SK-N-MC (cell line): ENCODE data around the gene CDK11B.
A peak's percentile ranks its signal among the peaks of the same experiment; 100 is the strongest.
"Not testable (repeated sequence)": the region's sequence is repeated elsewhere in the genome, so short reads cannot be mapped to it uniquely, and the experiment has no call there.

Experiments used
- DNase-seq: peaks from one replicate; pipeline ENCODE4 v3.0.0-alpha.2; 2011; ENCODE audit warnings: low read depth, low spot score
- H3K27ac ChIP-seq: fragments of 200-600 bp; sonication (generic); 2 replicates; pipeline ENCODE4 v1.5.1; 2016; ENCODE audit warnings: mixed run types
- H3K36me3 ChIP-seq: fragments of 200-600 bp; sonication (generic); 2 replicates; pipeline ENCODE4 v1.6.1; 2017; ENCODE audit warnings: antibody characterized with exemption, low read length, mixed read lengths; ENCODE audit not compliant: insufficient read depth
- H3K4me3 ChIP-seq: fragments of 200-600 bp; sonication (generic); 2 replicates; pipeline ENCODE4 v1.5.1; 2016
- H3K9ac ChIP-seq: fragments of 200-600 bp; sonication (generic); 2 replicates; pipeline ENCODE4 v1.8.0; 2017; ENCODE audit warnings: mixed run types, mixed read lengths; ENCODE audit not compliant: insufficient read length
- H3K9me3 ChIP-seq: fragments of 200-600 bp; sonication (generic); 2 replicates; pipeline ENCODE4 v1.6.1; 2017; ENCODE audit warnings: low read depth, mild to moderate bottlenecking, antibody characterized with exemption, low read length, moderate library complexity, mixed read lengths
- EZH2 ChIP-seq: fragments of 200-600 bp; sonication (generic); IDR thresholded peaks from one replicate; pipeline ENCODE4 v1.6.1; 2017; ENCODE audit warnings: antibody characterized with exemption
- FOXP2 ChIP-seq: optimal IDR thresholded peaks from 2 replicates; pipeline ENCODE3; 2011; ENCODE audit warnings: mild to moderate bottlenecking, moderate library complexity; ENCODE audit not compliant: insufficient read depth; ENCODE audit errors: extremely low read length, control extremely low read depth
- POLR2AphosphoS5 ChIP-seq: IDR thresholded peaks from 2 replicates; pipeline ENCODE4 v1.6.1; 2012; ENCODE audit warnings: mild to moderate bottlenecking, low read depth, low read length, borderline replicate concordance

Gene CDK11B

DNA sequence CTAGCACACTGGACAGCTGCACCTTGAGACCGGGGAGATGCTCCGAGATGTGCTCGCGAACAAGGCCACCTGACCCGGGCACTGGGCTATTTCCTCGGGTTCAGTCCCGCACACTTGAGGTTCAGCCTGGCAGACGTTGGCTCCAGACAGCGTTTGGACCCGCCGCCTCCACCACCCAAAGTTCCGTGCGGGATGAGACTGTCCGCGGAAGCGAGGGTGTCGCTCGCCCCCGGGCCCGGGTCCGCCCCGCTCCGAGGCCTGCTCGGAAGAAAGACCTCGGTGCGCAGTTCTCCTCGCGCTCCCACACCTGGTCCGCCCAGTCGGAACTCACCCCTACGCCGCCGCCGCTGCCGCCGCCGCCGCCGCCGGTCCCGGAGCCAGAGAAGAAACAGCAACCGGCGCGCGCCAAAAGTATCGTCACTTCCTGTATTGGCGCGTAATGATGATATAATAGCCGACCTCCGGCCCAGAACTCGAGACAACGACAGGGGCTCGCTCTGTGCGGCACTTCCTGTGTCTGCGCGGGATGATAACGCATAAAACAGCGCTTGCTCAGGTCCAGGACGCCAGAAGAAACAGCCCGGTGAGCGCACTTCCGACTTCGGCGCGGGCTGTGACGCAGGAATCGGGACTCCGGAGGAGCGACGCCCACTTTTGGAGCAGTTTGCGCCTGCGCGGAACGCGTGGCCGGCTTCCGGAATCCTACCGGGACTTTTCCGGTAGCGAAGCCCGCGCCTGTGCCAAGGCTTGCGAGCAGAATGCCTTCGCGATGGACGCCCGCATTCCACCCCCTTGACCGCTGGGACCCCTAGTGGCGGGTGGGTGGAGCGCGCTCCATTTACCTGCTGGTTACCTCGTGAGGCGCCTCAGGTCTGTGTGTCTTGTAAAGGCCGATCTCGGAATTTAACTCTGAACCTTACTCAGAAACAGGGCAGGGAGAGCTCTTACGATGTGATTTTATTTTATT is at the start of gene CDK11B:
Gene CDK11B, minus strand, starts transcription at position 422 of the 967 bp plus-strand sequence. CDS start 1,519 bp downstream, outside the sequence.
- Histone ChIP-seq H3K36me3 (peaks cover 28% of the 10 kb centered on the region), H3K4me3 (peak within 1 kb of the TSS; percentile 79), H3K9ac (peak within 1 kb of the TSS; percentile 78), H3K27ac (peak within 1 kb of the TSS; percentile 97)
- peak; percentile 41; the same call in 1 of the 2 replicates for TF ChIP-seq POLR2AphosphoS5
- DNase-seq = peak; percentile 89
- H3K9me3 ChIP-seq = not testable (repeated sequence)

GRCh38 chr1:1707897-1708296 is 49.1 kb upstream of the CDK11B start:
- not testable (repeated sequence) for H3K9ac ChIP-seq, H3K36me3 ChIP-seq, H3K27ac ChIP-seq, H3K9me3 ChIP-seq, H3K4me3 ChIP-seq, DNase-seq

- not testable (repeated sequence) for H3K4me3 ChIP-seq, H3K36me3 ChIP-seq, DNase-seq, H3K9ac ChIP-seq, H3K9me3 ChIP-seq, H3K27ac ChIP-seq
These were observed 48.4 kb upstream of the CDK11B start for GRCh38 chr1:1707241-1707640.

DNA sequence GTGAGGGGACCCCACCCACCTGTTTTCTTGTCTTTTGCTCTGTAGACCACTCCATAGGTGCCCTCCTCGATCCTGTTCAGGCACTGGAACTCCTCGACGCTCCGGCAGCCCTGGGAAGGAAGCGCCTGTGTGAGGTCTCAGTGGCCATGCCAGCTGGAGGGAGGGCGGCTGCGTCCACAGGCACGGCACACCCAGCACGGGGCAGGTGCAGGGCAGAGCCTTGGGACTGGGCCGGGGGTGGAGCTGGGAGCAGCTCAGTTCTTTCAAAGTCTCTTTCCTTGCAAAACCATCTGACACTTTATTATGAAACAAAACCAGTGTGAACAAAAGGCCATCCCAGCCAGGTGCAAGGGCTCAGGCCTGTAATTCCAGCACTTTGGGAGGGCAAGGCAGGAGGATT is 46.8 kb upstream of the CDK11B start:
- DNase-seq, H3K4me3 ChIP-seq, H3K9ac ChIP-seq, H3K9me3 ChIP-seq, H3K27ac ChIP-seq, H3K36me3 ChIP-seq: not testable (repeated sequence)

GRCh38 chr1:1704284-1704957 is 45.6 kb upstream of the CDK11B start:
- H3K4me3 ChIP-seq, H3K27ac ChIP-seq, H3K9ac ChIP-seq, H3K36me3 ChIP-seq, DNase-seq, H3K9me3 ChIP-seq: not testable (repeated sequence)

DNA sequence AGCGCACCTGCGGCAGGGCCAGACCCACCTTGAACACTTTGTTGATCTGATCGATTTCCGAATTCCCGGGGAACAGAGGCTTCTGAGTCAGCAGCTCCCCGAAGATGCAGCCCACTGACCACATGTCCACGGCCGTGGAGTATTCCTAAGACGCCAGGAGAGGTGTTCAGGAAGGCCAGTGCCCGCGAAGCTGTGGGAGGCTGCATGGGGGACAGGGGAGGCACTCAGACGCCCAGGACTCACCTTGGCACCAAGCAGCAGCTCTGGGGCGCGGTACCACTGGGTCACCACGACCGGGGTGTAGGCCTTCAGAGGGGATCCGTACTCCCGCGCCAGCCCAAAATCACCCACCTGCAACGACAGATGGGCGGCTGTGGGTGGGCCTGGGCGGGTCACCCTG is 45.0 kb upstream of the CDK11B start:
- TF ChIP-seq FOXP2 (no peak), POLR2AphosphoS5 (no peak), EZH2 (no peak)
- H3K9ac ChIP-seq = no peak overlapping the region
- H3K36me3 ChIP-seq = no peaks in the 10 kb centered on the region
- no peaks in the 10 kb centered on the region for H3K9me3 ChIP-seq
- H3K4me3 ChIP-seq = no peak overlapping the region
- no peak overlapping the region for H3K27ac ChIP-seq
- no peak for DNase-seq

DNA sequence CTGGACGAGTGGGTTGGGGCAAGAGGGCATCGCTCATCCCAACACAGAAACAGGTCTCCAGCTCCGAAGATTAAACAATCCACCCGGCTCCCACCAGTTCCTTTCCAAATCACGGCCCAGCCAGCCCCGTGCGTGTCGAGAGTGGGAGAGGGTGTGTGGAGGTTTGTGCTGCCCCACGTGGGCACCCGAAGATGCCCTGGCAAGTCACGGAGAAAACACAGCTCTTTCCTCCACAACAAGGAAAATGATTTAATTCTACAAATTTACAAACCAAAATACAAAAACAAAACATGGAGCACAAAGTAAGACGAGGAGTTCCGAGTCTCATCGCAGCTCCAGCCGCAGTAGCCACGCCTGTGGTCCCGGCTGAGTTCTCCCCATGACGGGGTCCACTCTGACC is 43.7 kb upstream of the CDK11B start:
- H3K27ac ChIP-seq, H3K9ac ChIP-seq, H3K9me3 ChIP-seq, H3K4me3 ChIP-seq, H3K36me3 ChIP-seq, DNase-seq: not testable (repeated sequence)

DNA sequence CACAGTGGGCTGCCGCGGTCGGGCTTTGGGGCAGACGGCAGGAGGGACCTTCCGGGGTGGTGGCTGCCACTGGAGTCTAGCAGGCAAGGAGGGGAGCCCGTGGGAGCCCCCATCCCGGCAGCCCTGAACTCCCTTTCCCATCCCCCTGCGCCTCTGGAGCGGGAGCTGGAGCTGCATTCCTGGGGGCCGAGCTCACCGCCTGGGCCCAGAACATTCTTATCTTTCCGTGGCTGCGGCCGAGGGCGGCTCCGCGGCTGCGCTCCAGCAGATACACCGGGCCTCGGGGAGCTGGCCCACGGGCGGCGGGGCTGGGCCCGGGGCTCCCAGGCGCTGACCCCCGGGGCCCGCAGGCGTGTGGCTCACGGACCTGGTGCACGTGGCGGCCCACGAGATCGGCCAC is 41.8 kb upstream of the CDK11B start:
- not testable (repeated sequence) for DNase-seq, H3K9me3 ChIP-seq, H3K9ac ChIP-seq, H3K4me3 ChIP-seq, H3K36me3 ChIP-seq, H3K27ac ChIP-seq

DNA sequence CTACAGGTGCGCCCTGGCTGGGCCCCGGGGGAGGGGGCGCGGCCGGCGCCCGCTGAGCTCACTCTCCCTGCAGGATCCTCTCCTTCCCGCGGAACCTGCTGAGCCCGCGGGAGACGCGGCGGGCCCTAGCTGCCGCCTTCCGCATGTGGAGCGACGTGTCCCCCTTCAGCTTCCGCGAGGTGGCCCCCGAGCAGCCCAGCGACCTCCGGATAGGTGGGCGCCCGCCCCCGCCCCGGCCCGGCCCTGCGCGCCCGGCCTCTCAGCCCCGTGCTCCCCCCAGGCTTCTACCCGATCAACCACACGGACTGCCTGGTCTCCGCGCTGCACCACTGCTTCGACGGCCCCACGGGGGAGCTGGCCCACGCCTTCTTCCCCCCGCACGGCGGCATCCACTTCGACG is 41.3 kb upstream of the CDK11B start:
- H3K4me3 ChIP-seq, H3K9ac ChIP-seq, H3K36me3 ChIP-seq, DNase-seq, H3K27ac ChIP-seq, H3K9me3 ChIP-seq: not testable (repeated sequence)

DNA sequence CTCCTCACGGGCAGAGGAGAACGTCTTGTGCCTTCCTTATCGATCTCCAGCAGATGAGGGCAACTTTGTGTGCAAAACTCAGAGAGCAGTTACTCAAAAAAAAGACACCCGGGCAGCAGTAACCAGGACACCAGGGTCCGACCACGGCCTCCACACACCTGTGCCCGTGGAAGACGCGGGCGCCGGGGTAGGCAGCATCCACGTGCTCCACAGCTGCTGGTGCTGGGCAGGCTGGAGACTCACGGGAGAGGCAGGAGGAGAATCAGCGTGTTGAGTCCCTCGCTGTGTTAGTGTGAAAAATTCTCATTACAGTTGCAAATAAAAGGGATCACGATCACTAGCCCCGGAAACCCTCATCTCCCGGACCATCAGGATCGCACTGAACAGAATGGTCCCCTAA is 40.3 kb upstream of the CDK11B start:
- DNase-seq, H3K36me3 ChIP-seq, H3K4me3 ChIP-seq, H3K9me3 ChIP-seq, H3K27ac ChIP-seq, H3K9ac ChIP-seq: not testable (repeated sequence)

GRCh38 chr1:1697358-1698183 is 38.8 kb upstream of the CDK11B start:
- H3K9ac ChIP-seq, H3K9me3 ChIP-seq, H3K4me3 ChIP-seq, H3K27ac ChIP-seq, H3K36me3 ChIP-seq, DNase-seq: not testable (repeated sequence)

DNA sequence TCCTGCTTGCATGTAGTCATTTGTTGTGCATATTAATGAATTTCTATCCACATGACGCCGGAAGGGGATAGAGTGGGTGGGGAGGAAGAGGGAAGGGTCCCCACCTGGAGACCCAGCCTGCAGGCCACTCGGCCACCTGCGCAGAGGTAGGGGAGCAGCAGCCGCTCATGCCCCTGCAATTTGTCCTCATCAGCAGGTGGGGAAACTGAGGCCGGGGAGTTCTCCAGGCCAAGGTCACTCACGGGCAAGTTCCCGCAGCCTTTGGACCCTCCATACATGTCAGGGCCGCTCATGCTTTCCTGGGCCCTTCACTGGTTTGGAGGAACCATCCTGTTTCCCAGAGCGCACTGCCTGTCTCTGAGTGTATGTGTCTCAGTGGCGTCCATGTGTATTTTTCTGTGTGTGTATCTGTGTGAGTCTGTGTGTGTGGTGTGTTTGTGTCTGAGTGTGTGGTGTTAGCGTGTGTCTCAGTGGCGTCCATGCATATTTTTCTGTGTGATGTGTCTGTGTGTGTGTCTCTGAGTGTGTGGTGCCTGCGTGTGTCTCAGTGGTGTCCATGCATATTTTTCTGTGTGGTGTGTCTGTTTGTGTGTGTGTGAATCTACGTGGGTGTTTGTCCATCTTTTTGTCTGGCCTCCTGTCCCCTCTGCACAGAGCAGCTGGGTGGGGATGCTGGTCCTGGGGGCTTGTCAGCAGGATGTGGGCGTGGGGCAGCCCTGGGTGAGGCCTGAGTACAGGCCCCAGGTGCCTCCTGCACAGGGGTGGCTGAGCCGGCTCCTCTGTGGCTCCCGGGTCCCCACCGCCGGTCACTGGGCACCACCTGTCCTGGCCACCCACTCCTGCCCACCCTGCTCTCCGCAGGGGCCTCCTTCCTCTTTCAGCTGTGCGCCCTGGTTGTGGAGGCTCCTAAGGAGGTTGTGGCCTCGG is 37.9 kb upstream of the CDK11B start:
- not testable (repeated sequence) for H3K9me3 ChIP-seq, H3K36me3 ChIP-seq, DNase-seq, H3K27ac ChIP-seq, H3K9ac ChIP-seq, H3K4me3 ChIP-seq
